Common myeloid progenitor, CD34-positive (primary cell): ENCODE measurements around the gene ARHGAP25.

ENCODE experiments used
- CTCF ChIA-PET: fragments of 350-600 bp; sonication (Branson Sonifier 250); formaldehyde crosslinking; loops from one replicate; lab custom pipeline; 2021; ENCODE audit warnings: antibody characterized with exemption; lab: Charles Lee
- POLR2A ChIA-PET: fragments of 350-600 bp; sonication (Branson Sonifier 250); formaldehyde crosslinking; loops from one replicate; lab custom pipeline; 2021; ENCODE audit warnings: antibody characterized with exemption; lab: Charles Lee
- DNase-seq, 3 donors: peaks; one replicate each; pipeline versions ENCODE4 v3.0.0 to v3.0.0-alpha.2; 2013
- H3K27ac ChIP-seq, 2 experiments: 1 replicate in 1 of 2; 2 replicates in 1 of 2; pipeline ENCODE4 v1.7.0; 2013; ENCODE audit warnings: inconsistent platforms in 2 of 2, low read length in 2 of 2, mild to moderate bottlenecking in 2 of 2, low read depth in 1 of 2, moderate library complexity in 1 of 2; ENCODE audit not compliant: severe bottlenecking in 2 of 2, insufficient read depth in 1 of 2, poor library complexity in 1 of 2
- H3K27me3 ChIP-seq, 5 experiments: replicated peaks in 2 of 5; 1 replicate in 3 of 5; 2 replicates in 2 of 5; pipeline versions ENCODE4 v1.6.1 to v1.7.0; 2013; ENCODE audit warnings: low read length in 4 of 5, mild to moderate bottlenecking in 2 of 5, moderate library complexity in 2 of 5, inconsistent platforms in 1 of 5; ENCODE audit not compliant: insufficient read depth in 5 of 5, control insufficient read depth in 4 of 5
- H3K36me3 ChIP-seq, 4 experiments: 1 replicate in 2 of 4; 2 replicates in 2 of 4; pipeline versions ENCODE4 v1.6.1 to v1.7.0; 2013; ENCODE audit warnings: low read length in 3 of 4, control low read depth in 1 of 4, mild to moderate bottlenecking in 1 of 4; ENCODE audit not compliant: control insufficient read depth in 4 of 4, insufficient read depth in 4 of 4
- H3K4me1 ChIP-seq, 4 experiments: 1 replicate in 3 of 4; 2 replicates in 1 of 4; pipeline versions ENCODE4 v1.6.1 to v1.7.1; 2013; ENCODE audit warnings: low read length in 3 of 4, mild to moderate bottlenecking in 3 of 4, control low read depth in 1 of 4, inconsistent platforms in 1 of 4, moderate library complexity in 1 of 4; ENCODE audit not compliant: control insufficient read depth in 4 of 4, insufficient read depth in 4 of 4; ENCODE audit errors: control extremely low read depth in 1 of 4
- H3K4me3 ChIP-seq, 7 experiments: 1 replicate in 4 of 7; 2 replicates in 3 of 7; pipeline versions ENCODE4 v1.5.1 to v1.7.0; 2013; ENCODE audit warnings: mild to moderate bottlenecking in 7 of 7, low read length in 6 of 7, moderate library complexity in 6 of 7, inconsistent platforms in 2 of 7, low read depth in 2 of 7, control low read depth in 1 of 7; ENCODE audit not compliant: insufficient read depth in 4 of 7, control insufficient read depth in 1 of 7; ENCODE audit errors: extremely low read depth in 1 of 7
- H3K9me3 ChIP-seq, 5 experiments: 1 replicate in 4 of 5; 2 replicates in 1 of 5; pipeline versions ENCODE4 v1.6.1 to v1.7.1; 2013; ENCODE audit warnings: low read length in 4 of 5, mild to moderate bottlenecking in 2 of 5, inconsistent platforms in 1 of 5, low read depth in 1 of 5, moderate library complexity in 1 of 5; ENCODE audit not compliant: control insufficient read depth in 4 of 5, insufficient read depth in 2 of 5; ENCODE audit errors: control extremely low read depth in 1 of 5
- WGBS: methylation state at CpG from one replicate; pipeline ENCODE4 v1.1.5; 2013; ENCODE audit not compliant: insufficient coverage; 5-methylcytosine and 5-hydroxymethylcytosine counted together

Gene ARHGAP25

DNA sequence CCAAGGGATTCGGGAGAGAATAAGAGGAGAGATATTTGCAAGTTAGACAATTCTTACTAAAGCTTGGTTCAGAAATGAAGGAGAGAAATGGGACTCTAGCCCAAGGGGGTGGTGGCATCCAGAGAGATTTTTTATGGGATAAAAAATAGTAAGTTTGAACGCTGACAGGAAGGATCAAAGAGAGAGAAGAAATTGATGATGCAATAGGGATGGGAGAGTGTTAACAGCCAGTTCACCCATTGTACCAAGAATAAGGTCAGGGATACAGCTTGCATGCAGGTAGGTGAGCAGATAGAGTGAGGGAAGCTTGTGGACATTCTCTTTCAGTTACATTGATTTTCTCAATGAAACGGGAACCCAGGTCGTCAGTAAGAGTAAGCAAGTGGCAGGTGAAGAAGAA is 1.2 kb upstream of the ARHGAP25 start:
- CTCF ChIA-PET, result interaction anchor here (0.6 to 4.6 kb wide), 14 partner anchors 8 to 269 kb away, joined by 3 to 42 read pairs (median 5); no protein-coding TSS in a partner anchor
- 88% methylated on average over 4 of the region's 4 CpGs for WGBS
- Histone ChIP-seq H3K4me3 (no peak overlapping the region), H3K4me1 (peaks cover 49 to 86% (median 70%) of the 10 kb centered on the region in 4 experiments), H3K27me3 (no peaks in the 10 kb centered on the region), H3K36me3 (peaks cover 0 to 7% (median 0%) of the 10 kb centered on the region in 4 experiments), H3K27ac (peak overlapping the region in 1 of 2 experiments; percentile 85), H3K9me3 (no peaks in the 10 kb centered on the region)
- POLR2A ChIA-PET, result no interaction called here
- DNase-seq, result no peak

DNA sequence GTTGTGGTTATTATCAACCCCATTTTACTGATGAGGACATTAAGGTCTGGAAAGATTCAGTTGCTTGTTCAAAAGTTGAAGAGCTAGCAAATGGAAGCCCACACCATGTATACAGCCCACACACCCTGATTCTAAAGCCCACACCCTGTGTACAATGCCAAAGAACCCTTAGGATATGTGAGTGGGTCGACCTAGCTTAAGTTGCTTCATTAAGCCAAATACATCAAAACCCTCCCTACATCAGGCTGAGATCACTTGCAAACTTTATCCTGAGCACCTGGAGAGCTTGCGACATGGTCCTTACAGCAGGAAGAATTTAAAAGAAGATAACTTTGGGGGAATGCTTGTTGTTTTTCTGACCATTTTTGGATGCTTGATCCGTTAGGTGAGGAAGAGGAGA is 435 bp upstream of the ARHGAP25 start:
- Histone ChIP-seq H3K27me3 (no peaks in the 10 kb centered on the region), H3K4me1 (peaks cover 53 to 89% (median 74%) of the 10 kb centered on the region in 4 experiments), H3K27ac (peak overlapping the region; percentile 71 to 85), H3K36me3 (peaks cover 0 to 11% (median 2%) of the 10 kb centered on the region in 4 experiments), H3K4me3 (peak overlapping the region in 6 of 7 experiments; percentile 71 to 90 (median 86)), H3K9me3 (no peaks in the 10 kb centered on the region)
- POLR2A ChIA-PET, result interaction anchor here (0.7 kb wide), 3 partner anchors 15 to 59 kb away, joined by 3 read pairs; no protein-coding TSS in a partner anchor
- DNase-seq, result peak in 2 of 3 donors; percentile 26 to 54
- WGBS, result 0% methylated on average over 1 of the region's 3 CpGs
- CTCF ChIA-PET, result interaction anchor here (0.6 to 4.6 kb wide), 14 partner anchors 9 to 174 kb away, joined by 3 to 42 read pairs (median 6); no protein-coding TSS in a partner anchor

DNA sequence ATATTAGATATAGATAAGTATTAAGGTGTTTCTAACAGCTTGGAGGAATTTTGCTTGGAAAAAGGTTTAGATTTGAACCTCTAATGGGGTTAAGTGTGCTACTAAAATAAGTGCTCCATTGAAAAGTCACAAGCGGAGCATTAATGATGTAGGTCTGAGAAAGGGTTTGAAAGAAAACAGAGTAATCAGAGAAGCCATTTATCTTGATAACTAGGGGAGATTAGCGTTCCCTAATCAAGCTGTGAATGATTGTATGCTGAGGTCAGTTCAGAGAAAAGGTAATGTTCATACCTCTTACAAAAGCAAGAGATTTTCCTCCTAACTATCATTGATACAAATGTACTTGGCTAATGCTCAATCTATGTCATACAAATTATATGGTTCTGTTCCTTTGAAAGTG is 1.5 kb downstream of the ARHGAP25 start:
- H3K9me3 ChIP-seq, result no peaks in the 10 kb centered on the region
- WGBS, result 36% methylated on average over 1 of the region's 2 CpGs
- ChIA-PET CTCF (interaction anchor here (1.2 to 10.8 kb wide), 4 partner anchors 9 to 27 kb away, joined by 4 to 106 read pairs (median 40); no protein-coding TSS in a partner anchor), POLR2A (no interaction called here)
- H3K4me1 ChIP-seq, result peaks cover 64 to 95% (median 80%) of the 10 kb centered on the region in 4 experiments
- H3K27me3 ChIP-seq, result no peaks in the 10 kb centered on the region
- H3K4me3 ChIP-seq, result peak overlapping the region in 6 of 7 experiments; percentile 71 to 90 (median 86)
- peaks cover 2 to 26% (median 4%) of the 10 kb centered on the region in 4 experiments for H3K36me3 ChIP-seq
- no peak for DNase-seq
- H3K27ac ChIP-seq, result peak overlapping the region; percentile 71 to 85

DNA sequence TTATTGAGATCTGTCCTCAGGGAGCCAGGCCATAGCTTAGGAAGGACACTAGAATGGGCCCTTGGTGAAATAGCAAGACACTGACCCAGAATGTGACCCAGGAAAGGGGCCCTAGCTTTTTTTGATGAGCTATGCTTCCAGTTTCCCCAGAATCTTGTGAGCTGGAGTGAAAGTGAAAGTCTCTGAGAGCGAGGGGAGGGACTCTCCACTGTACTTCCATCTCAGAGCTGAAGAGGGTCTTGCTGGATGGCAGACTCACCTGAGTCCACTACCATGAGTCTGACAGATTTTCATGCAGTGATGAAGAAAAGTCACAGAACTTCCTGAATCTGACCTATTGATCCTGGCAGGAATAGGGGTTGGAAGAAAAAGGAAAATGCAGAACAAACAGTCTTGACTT is 3.1 kb downstream of the ARHGAP25 start:
- H3K36me3 ChIP-seq, result peaks cover 2 to 26% (median 4%) of the 10 kb centered on the region in 4 experiments
- POLR2A ChIA-PET, result no interaction called here
- WGBS, result 0% methylated on average over 1 of the region's 1 CpG
- CTCF ChIA-PET, result interaction anchor here (0.7 to 10.8 kb wide), 7 partner anchors 12 to 274 kb away, joined by 3 to 106 read pairs (median 6); no protein-coding TSS in a partner anchor
- DNase-seq, result peak; percentile 60 to 85 (median 76)
- no peaks in the 10 kb centered on the region for H3K9me3 ChIP-seq
- peak overlapping the region in 6 of 7 experiments; percentile 71 to 90 (median 86) for H3K4me3 ChIP-seq
- no peaks in the 10 kb centered on the region for H3K27me3 ChIP-seq
- H3K4me1 ChIP-seq, result peaks cover 73 to 95% (median 80%) of the 10 kb centered on the region in 4 experiments
- peak overlapping the region; percentile 58 to 85 for H3K27ac ChIP-seq

DNA sequence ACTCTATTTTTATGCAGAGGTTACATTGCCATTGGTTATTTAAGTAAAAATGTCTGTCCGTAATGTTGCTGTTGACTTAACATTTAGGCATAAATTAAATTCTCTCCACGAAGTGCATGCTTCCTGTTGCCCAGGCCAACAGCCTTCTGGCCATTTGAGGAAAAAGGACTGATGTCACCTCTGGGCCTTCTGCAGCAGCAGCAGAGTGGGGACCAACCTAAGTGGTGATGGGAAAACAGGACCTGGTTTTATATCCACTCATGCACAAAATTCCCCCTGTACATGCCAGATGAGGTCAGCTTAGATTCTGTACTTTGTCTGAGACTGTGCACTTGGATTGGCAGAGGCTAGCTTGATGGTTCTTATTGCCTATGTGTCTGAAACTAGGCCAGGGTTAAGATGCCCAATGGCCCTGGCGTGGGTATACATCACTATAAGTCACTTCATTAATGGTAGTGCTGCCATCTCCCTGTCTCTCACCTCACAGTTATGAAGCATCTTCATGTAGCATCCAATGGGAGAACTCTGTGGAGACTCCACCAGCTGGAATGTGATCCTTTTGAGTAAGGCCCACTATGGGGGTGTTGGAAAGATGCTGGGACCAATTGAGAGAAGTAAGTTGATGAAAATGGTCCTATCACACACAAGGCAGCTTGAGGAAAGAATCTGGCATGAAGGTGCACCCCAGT is 4.4 kb downstream of the ARHGAP25 start:
- H3K4me3 ChIP-seq, result peak overlapping the region in 4 of 7 experiments; percentile 6 to 90 (median 53)
- ChIA-PET CTCF (interaction anchor here (1.0 to 10.8 kb wide), 7 partner anchors 12 to 276 kb away, joined by 3 to 106 read pairs (median 6); no protein-coding TSS in a partner anchor), POLR2A (no interaction called here)
- no peaks in the 10 kb centered on the region for H3K27me3 ChIP-seq
- peaks cover 76 to 96% (median 81%) of the 10 kb centered on the region in 4 experiments for H3K4me1 ChIP-seq
- WGBS, result 13% methylated on average over 1 of the region's 3 CpGs
- no peak for DNase-seq
- peaks cover 2 to 36% (median 4%) of the 10 kb centered on the region in 4 experiments for H3K36me3 ChIP-seq
- peak overlapping the region in 1 of 2 experiments; percentile 85 for H3K27ac ChIP-seq
- H3K9me3 ChIP-seq, result no peaks in the 10 kb centered on the region

DNA sequence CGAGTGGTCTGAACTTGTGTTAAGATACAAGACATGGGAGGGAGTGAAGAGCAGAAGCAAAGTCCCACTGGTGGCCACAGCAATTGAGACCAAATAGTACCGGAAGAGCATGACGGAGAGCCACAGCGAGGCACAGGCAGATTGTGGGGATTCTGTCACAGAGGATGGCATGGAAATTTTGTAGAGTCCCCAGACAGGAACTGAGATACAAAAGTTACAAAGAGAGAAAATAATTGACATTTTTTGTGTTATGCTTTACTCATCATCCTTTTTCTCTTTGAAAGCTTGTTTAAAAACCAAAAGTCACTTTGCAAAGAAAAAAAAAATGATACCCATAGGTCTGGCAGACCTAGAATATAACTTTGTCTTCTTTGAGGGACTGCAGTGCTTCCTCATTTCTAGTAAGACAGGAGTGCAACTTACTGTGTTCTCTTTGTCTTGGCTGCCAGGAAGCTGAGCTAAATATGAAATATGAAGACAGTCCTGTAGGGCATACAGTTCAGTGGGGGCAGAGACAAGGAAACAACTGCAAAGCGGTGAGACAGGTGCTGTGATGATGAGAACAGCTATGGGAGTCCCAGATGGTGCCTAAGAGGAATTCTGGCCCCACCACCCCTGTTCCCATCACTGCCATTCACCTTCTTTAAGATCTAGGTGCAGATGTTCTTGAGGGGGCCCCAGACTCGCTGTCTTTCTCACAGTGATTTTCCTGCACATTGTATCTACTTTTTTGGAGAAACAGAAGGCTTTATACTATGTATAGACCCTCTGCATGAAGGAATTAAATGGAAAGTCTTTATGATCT is 5.2 kb downstream of the ARHGAP25 start:
- Histone ChIP-seq H3K36me3 (peaks cover 2 to 42% (median 4%) of the 10 kb centered on the region in 4 experiments), H3K27ac (peak overlapping the region in 1 of 2 experiments; percentile 85), H3K27me3 (no peaks in the 10 kb centered on the region), H3K4me1 (peaks cover 79 to 96% (median 83%) of the 10 kb centered on the region in 4 experiments), H3K9me3 (no peaks in the 10 kb centered on the region), H3K4me3 (peak overlapping the region in 4 of 7 experiments; percentile 6 to 90 (median 52))
- peak in 2 of 3 donors; percentile 42 to 57 for DNase-seq
- 89% methylated on average over 4 of the region's 6 CpGs for WGBS
- POLR2A ChIA-PET, result no interaction called here
- CTCF ChIA-PET, result interaction anchor here (0.8 to 10.8 kb wide), 7 partner anchors 11 to 170 kb away, joined by 3 to 106 read pairs (median 4); no protein-coding TSS in a partner anchor
